HFF-Myc (cell line): Measurements from ENCODE around the gene PPP4R1.

Source experiments
- DNase-seq: peaks from one replicate; pipeline ENCODE4 v3.0.0-alpha.2; 2011; ENCODE audit warnings: low read depth; ENCODE audit errors: extremely low read depth
- H3K4me3 ChIP-seq: replicated peaks from 2 replicates; pipeline ENCODE4 v1.5.1; 2011; ENCODE audit warnings: low read depth, mild to moderate bottlenecking, control low read depth, low read length
- TF ChIP-seq, protein P1 (sequence below): IDR thresholded peaks from 2 replicates; pipeline ENCODE4 v1.5.1; 2012; ENCODE audit warnings: mild to moderate bottlenecking, low read depth, low read length, control low read depth; ENCODE audit errors: missing control alignments

Gene PPP4R1

DNA sequence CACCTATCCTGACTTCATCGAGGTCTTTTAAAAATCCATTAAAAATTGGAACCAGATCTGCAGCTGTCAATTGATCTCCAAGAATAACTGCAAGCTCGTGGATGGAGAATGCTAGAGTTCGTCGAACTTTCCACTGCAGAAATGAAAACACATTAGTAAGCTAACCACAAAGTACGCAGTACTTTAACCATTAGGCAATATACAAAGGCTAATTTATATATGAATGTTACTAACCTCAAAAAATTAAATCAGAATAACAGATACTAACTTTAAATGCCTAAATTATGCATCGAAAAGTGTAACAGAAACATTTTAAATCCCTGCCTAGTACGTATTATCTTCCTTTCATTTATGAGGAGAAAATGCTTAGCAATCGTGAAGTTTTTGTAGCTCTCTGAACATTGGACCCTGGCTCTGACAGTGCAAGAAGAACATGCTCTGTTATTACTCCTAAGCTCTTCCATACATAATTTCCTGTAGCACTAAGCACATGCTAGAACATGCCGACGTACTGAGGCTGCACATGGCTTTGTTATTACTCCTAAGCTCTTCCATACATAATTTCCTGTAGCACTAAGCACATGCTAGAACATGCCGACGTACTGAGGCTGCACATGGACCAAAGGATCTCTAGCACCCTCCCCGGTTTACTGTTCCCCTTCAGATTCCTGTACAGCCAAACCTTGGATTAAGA lies 57.0 kb downstream of the PPP4R1 start:
- no peak for DNase-seq

GRCh38 chr18:9552616-9553015 lies 61.7 kb downstream of the PPP4R1 start:
- TF ChIP-seq, protein P1, sequence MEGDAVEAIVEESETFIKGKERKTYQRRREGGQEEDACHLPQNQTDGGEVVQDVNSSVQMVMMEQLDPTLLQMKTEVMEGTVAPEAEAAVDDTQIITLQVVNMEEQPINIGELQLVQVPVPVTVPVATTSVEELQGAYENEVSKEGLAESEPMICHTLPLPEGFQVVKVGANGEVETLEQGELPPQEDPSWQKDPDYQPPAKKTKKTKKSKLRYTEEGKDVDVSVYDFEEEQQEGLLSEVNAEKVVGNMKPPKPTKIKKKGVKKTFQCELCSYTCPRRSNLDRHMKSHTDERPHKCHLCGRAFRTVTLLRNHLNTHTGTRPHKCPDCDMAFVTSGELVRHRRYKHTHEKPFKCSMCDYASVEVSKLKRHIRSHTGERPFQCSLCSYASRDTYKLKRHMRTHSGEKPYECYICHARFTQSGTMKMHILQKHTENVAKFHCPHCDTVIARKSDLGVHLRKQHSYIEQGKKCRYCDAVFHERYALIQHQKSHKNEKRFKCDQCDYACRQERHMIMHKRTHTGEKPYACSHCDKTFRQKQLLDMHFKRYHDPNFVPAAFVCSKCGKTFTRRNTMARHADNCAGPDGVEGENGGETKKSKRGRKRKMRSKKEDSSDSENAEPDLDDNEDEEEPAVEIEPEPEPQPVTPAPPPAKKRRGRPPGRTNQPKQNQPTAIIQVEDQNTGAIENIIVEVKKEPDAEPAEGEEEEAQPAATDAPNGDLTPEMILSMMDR = no peak
- H3K4me3 ChIP-seq = no peak overlapping the region

More for the DNA sequence above, 57.0 kb downstream of the PPP4R1 start:
- TF ChIP-seq, protein P1 = no peak
- H3K4me3 ChIP-seq = no peak overlapping the region

DNA sequence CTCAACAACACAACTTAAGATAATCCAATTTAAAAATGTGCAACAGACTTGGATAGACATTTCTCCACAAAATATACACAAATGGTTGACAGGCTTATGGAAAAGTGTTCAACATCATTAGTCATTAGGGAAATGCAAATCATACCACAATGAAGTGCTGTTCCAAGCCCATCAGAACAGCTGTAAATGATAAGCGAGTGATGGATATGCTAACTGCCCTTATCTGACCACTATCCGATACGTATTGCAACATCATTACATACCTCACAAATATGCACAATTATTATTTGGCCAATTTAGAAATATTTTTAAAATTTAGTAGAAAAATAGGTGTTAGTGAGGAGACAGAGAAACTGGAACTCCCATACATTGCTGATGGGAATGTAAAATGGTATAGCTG lies 62.2 kb downstream of the PPP4R1 start:
- no peak overlapping the region for H3K4me3 ChIP-seq
- TF ChIP-seq, protein P1 = no peak
- no peak for DNase-seq

More at GRCh38 chr18:9552616-9553015, 61.7 kb downstream of the PPP4R1 start:
- no peak for DNase-seq

GRCh38 chr18:9550429-9550828 lies 63.9 kb downstream of the PPP4R1 start:
- TF ChIP-seq, protein P1 = no peak
- no peak for DNase-seq
- no peak overlapping the region for H3K4me3 ChIP-seq

DNA sequence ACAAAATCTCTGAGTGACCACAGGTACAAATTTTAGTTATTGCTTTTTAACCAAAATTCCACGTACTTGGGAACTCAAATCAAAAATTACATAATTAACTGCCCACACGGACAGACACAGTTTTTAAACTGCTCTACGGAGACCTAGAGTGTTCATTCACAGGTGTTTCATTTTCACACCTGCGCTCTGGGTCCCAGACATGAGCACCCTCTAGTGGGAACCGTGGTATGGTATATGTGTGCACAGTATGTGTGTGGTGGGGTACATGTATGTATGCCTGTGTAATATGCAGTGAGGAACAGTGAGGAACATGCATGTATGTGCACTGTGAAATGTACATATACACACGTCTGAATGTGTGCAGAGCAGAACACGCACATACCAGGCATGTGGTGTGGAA lies 65.0 kb downstream of the PPP4R1 start:
- TF ChIP-seq, protein P1 = no peak
- no peak overlapping the region for H3K4me3 ChIP-seq
- DNase-seq = no peak

GRCh38 chr18:9547782-9548181 lies 66.6 kb downstream of the PPP4R1 start:
- no peak for DNase-seq
- TF ChIP-seq, protein P1 = no peak
- H3K4me3 ChIP-seq = no peak overlapping the region

DNA sequence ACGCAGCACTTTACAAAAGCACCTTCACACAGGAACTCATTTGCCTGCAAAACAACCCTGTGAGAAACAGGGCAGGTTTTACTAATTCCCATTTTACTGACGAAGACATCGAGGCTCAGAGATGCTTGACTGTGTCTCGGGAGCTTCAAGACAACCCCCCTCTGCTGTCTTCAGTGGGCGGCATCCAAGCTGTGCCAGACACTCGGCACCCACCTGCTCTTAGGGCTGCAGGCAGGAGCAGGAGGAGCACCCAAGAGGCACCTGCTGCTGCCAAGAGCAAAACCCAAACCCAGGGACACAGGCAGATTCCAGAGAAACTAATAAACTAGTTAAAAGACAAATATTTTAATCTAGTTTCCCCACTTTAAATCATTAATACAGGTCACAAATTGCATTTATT lies 67.9 kb downstream of the PPP4R1 start:
- no peak for DNase-seq
- TF ChIP-seq, protein P1 = no peak
- no peak overlapping the region for H3K4me3 ChIP-seq
